Gastroesophageal sphincter (tissue), 4 donors: ENCODE measurements around the gene ADIPOR2. TPM values are rescaled to one million over a fixed set of nuclear protein-coding genes. Genes with fewer than 3 reads are reported as not detected.

Experiments
- ATAC-seq: fragments of 150-250 bp; one replicate; pipeline ENCODE4 v1.9.1; 2016; ENCODE audit warnings: mild to moderate bottlenecking, moderate library complexity
- H3K27ac ChIP-seq, 4 donors: fragments of 200-600 bp; sonication (generic) in 3 of 4; 1 replicate in 3 of 4; 2 replicates in 1 of 4; pipeline ENCODE4 v1.5.1; 2016 to 2019
- H3K27me3 ChIP-seq: fragments of 200-600 bp; sonication (generic); one replicate; pipeline ENCODE4 v1.5.1; 2019
- H3K36me3 ChIP-seq, 2 donors: fragments of 200-600 bp; sonication (generic); one replicate each; pipeline ENCODE4 v1.5.1; 2019; ENCODE audit warnings: control low read depth in 1 of 2
- H3K4me1 ChIP-seq, 3 donors: fragments of 200-600 bp; sonication (generic); 1 replicate in 2 of 3; 2 replicates in 1 of 3; pipeline ENCODE4 v1.5.1; 2016 to 2019; ENCODE audit warnings: control low read depth in 2 of 3
- H3K4me3 ChIP-seq, 2 donors: fragments of 200-600 bp; sonication (generic); one replicate each; pipeline ENCODE4 v1.5.1; 2019; ENCODE audit warnings: mild to moderate bottlenecking in 1 of 2, moderate library complexity in 1 of 2
- H3K9me3 ChIP-seq, 3 donors: fragments of 200-600 bp; sonication (generic); one replicate each; pipeline ENCODE4 v1.5.1; 2017 to 2019; ENCODE audit warnings: control low read depth in 2 of 3
- EP300 ChIP-seq: sonication (generic); formaldehyde crosslinking; IDR thresholded peaks from one replicate; pipeline ENCODE4 v1.6.1; 2017; ENCODE audit warnings: antibody characterized with exemption, mild to moderate bottlenecking
- POLR2A ChIP-seq, 2 donors: fragments of 450-650 bp; IDR thresholded peaks; one replicate each; pipeline ENCODE4 v1.6.1; 2017; ENCODE audit warnings: antibody characterized with exemption in 2 of 2, mild to moderate bottlenecking in 2 of 2, moderate library complexity in 1 of 2
- POLR2AphosphoS5 ChIP-seq: sonication (generic); formaldehyde crosslinking; IDR thresholded peaks from one replicate; pipeline ENCODE4 v1.6.1; 2017; ENCODE audit warnings: antibody characterized with exemption
- WGBS, 2 donors: methylation state at CpG; one replicate each; pipeline ENCODE4 v1.1.5; 2018; ENCODE audit warnings: low coverage in 1 of 2; 5-methylcytosine and 5-hydroxymethylcytosine counted together
- total RNA-seq, 4 donors: library from RNA; depleted of rRNA; stranded (reverse); fragments of >200 nt; gene quantifications; one replicate each; pipeline ENCODE4 v1.1.0, GENCODE V29; 2016
- TF ChIP-seq, protein P1 (sequence below), 4 experiments: fragments of 200-600 bp in 2 of 4; fragments of 450-650 bp in 2 of 4; sonication (generic) in 1 of 4; IDR thresholded peaks; one replicate each; pipeline ENCODE4 v1.5.1; 2017 to 2019; ENCODE audit warnings: antibody characterized with exemption in 4 of 4, mild to moderate bottlenecking in 2 of 4, moderate library complexity in 2 of 4

Gene ADIPOR2
- total RNA-seq, 4 donors from 2014 or later = 26.6 to 37.9 (median 33.4) TPM

DNA sequence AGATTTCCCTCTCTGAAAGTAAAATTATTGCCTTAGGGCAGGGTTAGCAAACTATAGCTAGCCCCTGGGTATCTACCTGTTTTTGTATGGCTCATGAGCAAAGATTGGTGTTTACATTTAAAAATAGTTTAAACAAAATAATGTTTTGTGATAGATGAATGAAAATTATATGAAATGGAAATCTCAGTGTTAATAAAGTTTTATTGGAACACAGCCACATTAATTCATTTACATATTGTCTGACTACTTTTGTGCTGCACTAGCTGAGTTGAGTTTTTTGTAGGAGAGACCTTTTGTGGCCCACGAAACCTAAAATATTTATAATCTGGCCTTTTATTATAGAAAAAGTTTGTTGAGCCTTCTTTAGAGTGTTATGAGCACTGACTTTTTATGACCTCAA, 48.5 kb downstream of the ADIPOR2 start:
- H3K27me3 ChIP-seq = no peaks in the 10 kb centered on the region
- H3K4me1 ChIP-seq = peaks cover 0 to 45% (median 3%) of the 10 kb centered on the region in 3 donors
- H3K27ac ChIP-seq = no peak overlapping the region
- no peak overlapping the region for H3K4me3 ChIP-seq
- no peak for TF ChIP-seq EP300
- no peak for TF ChIP-seq POLR2AphosphoS5
- TF ChIP-seq POLR2A (IDR thresholded peaks at IDR 0.05) = no peak
- TF ChIP-seq, protein P1, sequence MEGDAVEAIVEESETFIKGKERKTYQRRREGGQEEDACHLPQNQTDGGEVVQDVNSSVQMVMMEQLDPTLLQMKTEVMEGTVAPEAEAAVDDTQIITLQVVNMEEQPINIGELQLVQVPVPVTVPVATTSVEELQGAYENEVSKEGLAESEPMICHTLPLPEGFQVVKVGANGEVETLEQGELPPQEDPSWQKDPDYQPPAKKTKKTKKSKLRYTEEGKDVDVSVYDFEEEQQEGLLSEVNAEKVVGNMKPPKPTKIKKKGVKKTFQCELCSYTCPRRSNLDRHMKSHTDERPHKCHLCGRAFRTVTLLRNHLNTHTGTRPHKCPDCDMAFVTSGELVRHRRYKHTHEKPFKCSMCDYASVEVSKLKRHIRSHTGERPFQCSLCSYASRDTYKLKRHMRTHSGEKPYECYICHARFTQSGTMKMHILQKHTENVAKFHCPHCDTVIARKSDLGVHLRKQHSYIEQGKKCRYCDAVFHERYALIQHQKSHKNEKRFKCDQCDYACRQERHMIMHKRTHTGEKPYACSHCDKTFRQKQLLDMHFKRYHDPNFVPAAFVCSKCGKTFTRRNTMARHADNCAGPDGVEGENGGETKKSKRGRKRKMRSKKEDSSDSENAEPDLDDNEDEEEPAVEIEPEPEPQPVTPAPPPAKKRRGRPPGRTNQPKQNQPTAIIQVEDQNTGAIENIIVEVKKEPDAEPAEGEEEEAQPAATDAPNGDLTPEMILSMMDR (IDR thresholded peaks at IDR 0.05) = no peak
- WGBS, 2 donors = 82 to 100% methylated on average over 1 of the region's 1 CpG
- H3K9me3 ChIP-seq = no peaks in the 10 kb centered on the region
- H3K36me3 ChIP-seq = no peaks in the 10 kb centered on the region
- ATAC-seq = no peak

DNA sequence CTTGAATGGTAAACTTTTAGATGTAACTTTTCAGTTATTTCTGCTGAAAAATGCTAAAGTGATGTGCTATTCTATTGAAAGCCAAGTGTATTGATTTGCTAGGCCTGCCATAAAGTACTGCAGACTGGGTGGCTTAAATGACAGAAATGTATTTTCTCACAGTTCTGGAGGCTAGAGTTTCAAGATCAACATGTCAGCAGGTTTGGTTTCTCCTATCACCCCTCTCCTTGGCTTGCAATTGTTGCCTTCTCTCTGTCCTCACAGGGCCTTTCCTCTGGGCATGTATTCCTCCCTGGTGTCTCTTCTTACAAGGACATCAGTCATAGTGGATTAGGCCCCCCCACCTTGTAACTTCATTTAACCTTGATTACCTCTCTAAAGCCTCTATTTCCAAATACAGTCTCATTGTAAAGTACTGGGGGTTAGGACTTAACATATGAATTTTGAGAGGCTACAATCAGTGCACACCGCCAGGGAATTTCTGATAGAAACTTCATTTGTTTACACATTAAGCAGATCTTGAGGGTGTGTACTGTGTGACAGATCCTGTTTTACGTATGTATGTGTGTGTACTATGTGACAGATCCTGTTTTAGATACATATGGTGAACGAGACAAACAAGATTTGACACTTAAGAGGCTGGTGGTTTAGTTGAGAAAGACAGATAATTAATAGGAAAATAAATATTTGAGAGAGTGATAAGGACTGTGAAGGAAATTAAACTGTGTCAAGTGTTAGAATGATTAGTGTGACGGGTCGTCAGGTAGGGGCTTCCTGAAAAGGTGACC, 49.5 kb downstream of the ADIPOR2 start:
- WGBS, 2 donors = 85 to 89% methylated on average over 5 of the region's 5 CpGs
- peaks cover 0 to 45% (median 3%) of the 10 kb centered on the region in 3 donors for H3K4me1 ChIP-seq
- H3K27me3 ChIP-seq = no peaks in the 10 kb centered on the region
- no peak overlapping the region for H3K4me3 ChIP-seq
- TF ChIP-seq POLR2AphosphoS5 = no peak
- TF ChIP-seq EP300 = no peak
- TF ChIP-seq, protein P1 (IDR thresholded peaks at IDR 0.05) = no peak
- no peak for TF ChIP-seq POLR2A (IDR thresholded peaks at IDR 0.05)
- no peak for ATAC-seq
- peaks cover 0 to 5% of the 10 kb centered on the region in 2 donors for H3K36me3 ChIP-seq
- no peaks in the 10 kb centered on the region for H3K9me3 ChIP-seq
- H3K27ac ChIP-seq = no peak overlapping the region

DNA sequence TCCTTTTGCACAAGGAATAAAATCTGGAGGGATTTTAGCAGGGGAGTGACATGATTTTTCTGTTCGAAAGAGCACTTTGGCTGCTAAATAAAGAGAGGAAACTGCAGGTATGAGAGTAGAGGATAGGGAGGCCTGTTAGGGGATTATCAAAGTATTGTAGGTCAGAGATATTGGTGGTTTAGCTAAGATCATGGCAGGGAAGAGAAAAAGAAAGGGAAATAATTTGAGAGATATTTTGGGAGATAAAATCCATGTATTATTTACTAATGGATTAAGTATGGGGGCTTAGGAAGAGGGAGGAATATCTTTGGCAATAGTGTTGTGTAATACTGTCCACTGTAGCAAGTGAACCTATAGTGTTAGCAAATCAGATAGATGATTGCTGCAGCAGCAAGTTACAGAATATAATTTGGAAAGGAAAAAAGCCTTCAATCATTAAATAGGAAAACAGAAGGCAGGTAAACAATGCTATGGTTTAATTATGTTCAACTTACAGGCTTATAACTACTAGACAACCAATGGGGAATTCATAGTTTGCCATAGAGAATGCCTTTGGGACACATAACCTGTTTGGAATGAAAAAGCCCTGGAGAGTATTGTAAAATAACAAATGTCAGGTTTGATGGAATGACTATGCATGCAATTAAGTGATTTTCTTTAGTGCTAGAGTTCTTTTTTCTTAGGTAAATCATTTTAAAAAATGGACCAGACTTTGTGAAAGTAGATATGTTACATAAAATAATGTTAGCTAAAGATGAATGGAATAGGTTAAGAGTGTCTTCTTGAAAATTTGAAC, 50.5 kb downstream of the ADIPOR2 start:
- Histone ChIP-seq H3K36me3 (peaks cover 0 to 5% of the 10 kb centered on the region in 2 donors), H3K9me3 (no peaks in the 10 kb centered on the region), H3K4me3 (no peak overlapping the region), H3K27ac (no peak overlapping the region), H3K27me3 (no peaks in the 10 kb centered on the region), H3K4me1 (peaks cover 0 to 45% (median 3%) of the 10 kb centered on the region in 3 donors)
- WGBS, 2 donors = 0% methylated on average over 1 of the region's 1 CpG
- TF ChIP-seq, protein P1 (IDR thresholded peaks at IDR 0.05) = no peak
- TF ChIP-seq POLR2A (IDR thresholded peaks at IDR 0.05) (no peak), POLR2AphosphoS5 (no peak), EP300 (no peak)
- ATAC-seq = no peak

DNA sequence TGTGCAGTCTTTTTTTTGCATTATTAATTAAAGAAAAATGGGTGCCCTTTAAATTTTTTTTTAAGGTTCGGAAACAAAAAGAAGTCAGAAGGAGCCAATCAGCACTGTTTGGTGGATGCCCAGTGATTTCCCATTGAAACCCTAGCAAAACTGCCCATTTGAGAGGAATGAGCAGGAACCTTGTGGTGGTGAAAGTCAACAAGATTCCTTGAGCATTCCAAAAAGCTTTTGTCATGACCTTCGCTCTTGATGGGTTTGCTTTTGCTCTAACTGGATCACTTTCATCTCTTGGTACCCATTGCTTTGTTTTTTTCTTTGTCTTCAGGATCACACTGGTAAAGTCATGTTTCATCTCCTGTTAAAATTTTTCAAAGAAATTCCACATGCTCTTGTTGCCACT, 54.1 kb downstream of the ADIPOR2 start:
- 94% methylated on average over 2 of the region's 2 CpGs for WGBS, 2 donors
- H3K4me1 ChIP-seq = peaks cover 0 to 21% (median 0%) of the 10 kb centered on the region in 3 donors
- TF ChIP-seq, protein P1 (IDR thresholded peaks at IDR 0.05) = no peak
- TF ChIP-seq EP300 (no peak), POLR2A (IDR thresholded peaks at IDR 0.05) (no peak), POLR2AphosphoS5 (no peak)
- H3K27ac ChIP-seq = no peak overlapping the region
- peaks cover 0 to 15% (median 0%) of the 10 kb centered on the region in 3 donors for H3K9me3 ChIP-seq
- no peak for ATAC-seq
- H3K4me3 ChIP-seq = no peak overlapping the region
- no peaks in the 10 kb centered on the region for H3K27me3 ChIP-seq
- peaks cover 0 to 10% of the 10 kb centered on the region in 2 donors for H3K36me3 ChIP-seq
